HG02678 (cell line): ENCODE data around the gene NAXE.
"Not testable (repeated sequence)": the region's sequence is repeated elsewhere in the genome, so short reads cannot be mapped to it uniquely, and the experiment has no call there.

Experiments
- ATAC-seq: cut with Tn5 transposase; IDR thresholded peaks from one replicate; pipeline ENCODE4 v1.9.1; 2021; ENCODE audit warnings: mild to moderate bottlenecking, moderate library complexity; ENCODE audit not compliant: unreplicated experiment

NAXE gene

GRCh38 chr1:156591432-156592157 is at the start of gene NAXE:
Gene NAXE, plus strand, starts transcription at chr1:156591776. Its CDS starts 29 bp downstream, at chr1:156591805.
- peak; percentile 93 for ATAC-seq

DNA sequence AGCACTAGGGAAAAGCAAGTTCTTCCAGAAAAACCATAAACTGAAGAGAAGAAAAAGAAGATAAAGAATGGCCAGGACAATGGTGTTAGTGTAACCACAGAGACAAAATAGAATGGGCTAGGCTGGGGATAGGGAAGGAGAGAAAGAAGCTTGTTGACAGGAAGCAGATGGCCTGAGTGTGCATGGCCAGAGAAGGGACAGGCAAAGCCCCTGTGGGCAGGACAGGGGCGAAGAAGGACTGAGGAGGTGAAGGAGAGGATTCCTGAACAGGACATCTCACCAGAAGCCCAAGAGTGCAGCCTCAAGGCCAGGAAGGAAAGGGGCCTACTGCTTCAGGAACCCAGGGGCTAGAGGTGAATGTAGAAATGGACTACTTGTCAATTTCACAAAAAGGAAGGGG is 48.5 kb upstream of the NAXE start:
- no peak for ATAC-seq

DNA sequence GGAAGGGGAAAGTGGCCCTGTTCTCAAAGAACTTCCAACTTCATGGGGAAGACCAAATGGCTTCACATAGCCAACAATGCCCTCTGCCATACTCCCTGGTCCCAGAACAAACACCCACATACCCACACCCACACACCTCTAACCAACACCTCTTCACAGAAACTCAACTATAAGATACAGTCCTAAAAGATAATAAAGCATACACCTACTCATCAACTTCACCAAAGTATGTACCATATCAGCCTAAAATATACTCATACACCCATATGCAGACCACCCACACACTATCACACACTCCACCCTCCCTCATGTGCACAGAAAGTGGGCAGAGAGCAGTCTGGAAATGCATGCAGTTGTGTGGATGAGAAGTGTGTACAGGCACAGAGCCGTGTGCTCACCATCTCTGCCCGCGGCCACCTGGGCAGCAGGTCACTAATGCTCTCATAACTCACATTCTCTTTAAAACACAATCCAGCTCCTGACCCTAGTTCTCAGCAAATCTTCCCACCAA is 46.9 kb upstream of the NAXE start:
- ATAC-seq, result no peak

GRCh38 chr1:156546267-156546666 is 45.3 kb upstream of the NAXE start:
- no peak for ATAC-seq

GRCh38 chr1:156547434-156547833 is 44.1 kb upstream of the NAXE start:
- no peak for ATAC-seq

- ATAC-seq, result no peak
Measured at GRCh38 chr1:156547982-156548381, 43.6 kb upstream of the NAXE start.

- ATAC-seq, result no peak
Measured at GRCh38 chr1:156549390-156549789, 42.2 kb upstream of the NAXE start.

GRCh38 chr1:156549831-156550230 is 41.7 kb upstream of the NAXE start:
- no peak for ATAC-seq

DNA sequence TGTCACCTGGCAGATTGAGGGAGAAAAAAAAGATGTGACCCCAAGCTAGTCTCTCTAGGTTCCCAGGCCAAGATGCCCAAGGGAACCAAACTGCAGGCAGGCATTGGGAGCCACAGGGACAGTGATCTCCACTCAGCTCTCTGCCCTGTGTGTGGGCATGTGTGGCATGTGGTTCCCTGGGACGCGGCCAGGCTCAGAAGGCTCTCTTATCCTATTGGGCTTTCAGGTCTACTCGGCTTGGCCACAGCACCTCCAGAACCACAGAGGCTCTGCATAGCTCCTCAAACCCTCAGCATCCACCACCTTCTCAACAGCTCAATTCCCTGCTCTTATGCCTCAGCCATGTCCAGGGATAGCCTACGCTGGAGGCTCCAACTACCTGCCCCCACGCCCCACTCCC is 41.2 kb upstream of the NAXE start:
- ATAC-seq, result no peak

DNA sequence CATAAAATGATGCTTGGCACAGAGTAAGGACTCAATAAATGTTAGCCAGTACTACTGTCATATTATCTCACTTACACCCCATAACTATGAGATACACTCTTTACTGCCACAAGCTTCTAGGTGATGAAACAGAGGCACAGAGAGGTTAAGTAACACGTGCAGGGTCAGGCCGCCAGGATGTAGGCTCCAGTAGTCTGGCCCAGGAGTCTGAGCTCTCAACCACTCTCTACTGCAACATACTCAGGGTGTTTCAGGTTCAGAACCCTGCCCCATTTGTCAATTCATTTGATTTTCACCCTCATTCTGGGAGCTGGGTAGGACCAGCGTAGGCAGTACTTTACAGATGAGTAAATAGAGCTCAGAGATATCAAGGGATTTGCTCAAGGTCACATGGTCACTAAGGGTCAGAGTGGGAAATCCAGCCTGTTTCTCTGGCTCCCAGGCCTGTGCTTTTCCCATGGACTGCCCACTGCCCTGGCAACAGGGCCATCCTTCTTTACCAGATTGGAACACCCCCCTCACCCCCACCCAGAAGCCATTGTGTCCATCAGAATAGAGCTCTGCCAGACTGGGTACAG is 40.4 kb upstream of the NAXE start:
- ATAC-seq, result no peak

DNA sequence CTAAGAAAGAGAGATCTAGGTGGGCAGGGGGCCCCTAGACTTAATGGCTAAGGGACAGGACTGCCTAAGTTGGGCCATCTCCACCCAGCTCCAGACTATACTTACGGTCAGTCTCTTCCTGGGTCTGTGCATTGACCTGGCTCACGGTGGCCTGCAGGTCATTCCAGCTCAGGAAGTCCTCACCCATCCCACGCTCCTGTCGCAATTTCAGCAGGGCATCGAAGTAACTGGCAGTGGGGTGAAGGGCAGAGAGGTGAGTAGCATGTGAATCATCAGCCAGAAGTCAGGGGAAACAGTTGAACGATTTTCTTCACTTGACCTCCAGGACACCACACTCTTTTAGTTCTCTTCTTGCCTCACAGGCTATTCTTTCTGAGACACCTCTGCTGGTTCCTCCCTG is 39.7 kb upstream of the NAXE start:
- ATAC-seq, result no peak

GRCh38 chr1:156552518-156552917 is 39.1 kb upstream of the NAXE start:
- ATAC-seq, result no peak

- ATAC-seq, result not testable (repeated sequence)
Measured at GRCh38 chr1:156552937-156553336, 38.6 kb upstream of the NAXE start.

GRCh38 chr1:156553860-156554485 is 37.6 kb upstream of the NAXE start:
- no peak for ATAC-seq

DNA sequence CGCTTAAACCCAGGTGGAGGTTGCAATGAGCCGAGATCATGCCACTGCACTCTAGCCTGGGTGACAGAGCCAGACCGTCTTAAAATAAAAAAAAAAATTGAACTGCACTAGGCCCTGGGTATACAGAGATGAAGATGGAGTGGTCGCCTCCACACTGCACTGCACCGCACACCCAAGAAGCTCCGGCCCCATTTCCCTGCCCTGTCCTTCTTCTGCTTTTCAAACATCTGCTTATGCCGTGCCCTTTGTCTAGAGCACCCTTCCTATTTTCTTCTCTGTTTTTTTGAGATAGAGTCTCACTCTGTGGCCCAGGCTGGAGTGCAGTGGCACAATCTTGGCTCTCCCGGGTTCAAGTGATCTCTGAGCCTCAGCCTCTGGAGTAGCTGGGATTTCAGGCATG is 36.6 kb upstream of the NAXE start:
- ATAC-seq, result no peak

DNA sequence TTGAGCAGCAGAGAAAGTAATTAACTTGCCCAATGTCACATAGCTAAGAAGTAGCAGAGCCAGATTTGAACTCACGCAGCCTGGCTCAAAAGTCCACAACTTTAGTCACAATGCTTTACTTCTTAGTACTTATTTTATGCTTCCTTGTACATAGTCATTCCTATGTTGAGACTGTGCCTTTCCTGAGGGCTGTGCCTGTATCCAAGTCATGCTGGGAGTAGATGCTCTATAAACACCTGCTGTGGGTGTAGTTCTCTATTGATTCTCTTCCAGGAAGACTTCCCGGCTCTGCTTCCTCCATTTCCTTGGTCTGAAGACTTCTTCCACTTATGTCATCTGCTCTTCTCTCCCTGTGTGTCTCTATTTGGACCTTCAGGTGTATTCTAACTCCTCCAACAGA is 35.9 kb upstream of the NAXE start:
- ATAC-seq, result no peak

DNA sequence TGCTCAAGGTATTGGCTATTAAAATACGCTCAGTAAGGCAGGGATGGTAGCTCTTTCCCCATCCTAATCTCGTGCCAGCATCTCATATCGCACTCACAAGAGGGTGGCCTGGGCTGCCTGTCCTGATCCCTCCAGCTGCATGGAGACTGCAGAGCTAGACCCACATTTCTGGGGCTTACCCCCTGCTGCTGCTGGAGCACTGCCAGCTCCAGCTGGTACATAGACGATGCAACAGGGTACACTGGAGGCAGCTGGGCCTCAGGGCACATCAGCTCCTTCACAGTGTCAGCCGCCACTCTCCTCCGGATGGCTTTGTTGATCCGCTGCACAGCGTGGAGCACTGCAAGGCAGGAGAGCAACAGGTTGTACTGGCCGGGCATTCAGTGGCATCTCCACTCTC is 35.2 kb upstream of the NAXE start:
- no peak for ATAC-seq

DNA sequence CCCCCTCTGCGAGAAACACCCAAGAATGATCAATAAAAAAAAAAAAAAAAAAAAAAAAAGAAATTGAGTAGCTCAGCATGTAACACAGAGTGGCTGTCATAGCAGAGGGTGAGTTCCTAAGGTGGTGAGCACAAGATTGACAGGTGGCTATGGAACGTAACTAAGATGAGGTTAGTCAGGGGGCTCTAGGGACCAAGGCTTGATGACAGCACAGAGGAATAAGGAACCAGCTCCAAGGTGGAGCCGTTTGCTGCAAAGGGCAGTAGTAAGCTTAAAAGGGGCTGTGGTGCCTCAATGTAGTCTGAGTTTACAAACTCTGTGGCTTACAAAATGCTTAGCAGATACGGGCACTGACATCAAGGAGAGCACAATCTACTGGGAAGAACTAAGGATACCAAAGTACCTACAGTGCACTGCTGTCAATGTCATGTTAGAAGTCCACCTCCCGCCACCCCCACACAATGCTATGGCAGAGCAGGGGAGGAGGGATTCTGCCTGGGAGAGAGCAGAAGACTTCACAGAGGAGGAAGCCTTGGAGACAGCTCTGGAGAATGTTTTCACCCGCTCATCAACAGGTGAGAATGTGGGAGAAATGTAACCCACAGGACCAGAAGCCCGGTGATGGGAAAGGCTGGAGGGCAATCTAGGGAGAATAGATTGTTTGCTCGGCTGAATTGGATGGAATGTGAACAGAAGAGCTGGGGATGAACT is 32.3 kb upstream of the NAXE start:
- no peak for ATAC-seq

DNA sequence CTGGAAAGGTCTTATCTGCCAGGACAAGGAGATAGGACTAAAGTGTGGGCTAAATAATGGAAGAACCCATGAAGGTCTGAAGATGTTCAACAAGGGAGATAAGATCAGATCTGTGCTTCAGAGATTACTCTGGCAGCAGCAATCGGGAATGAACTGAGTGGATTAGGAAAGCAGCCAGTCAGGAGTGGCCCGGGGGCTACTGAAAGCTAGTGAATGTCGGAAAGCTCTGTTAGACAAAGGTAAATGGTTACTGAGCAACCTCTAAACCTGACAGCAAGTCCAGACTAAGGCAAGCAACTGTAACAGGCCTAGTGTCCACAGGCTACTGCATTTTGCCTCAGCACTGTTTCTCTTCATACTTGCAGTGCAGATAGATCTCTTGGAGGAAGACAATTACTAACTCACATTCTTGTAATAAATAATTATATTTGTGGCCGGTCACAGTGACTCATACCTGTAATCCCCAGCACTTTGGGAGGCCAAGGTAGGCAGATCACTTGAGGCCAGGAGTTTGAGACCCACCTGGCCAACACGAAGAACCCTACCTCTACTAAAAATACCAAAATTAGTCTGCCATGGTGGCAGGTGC is 31.7 kb upstream of the NAXE start:
- ATAC-seq, result no peak

GRCh38 chr1:156560585-156561163 is 30.9 kb upstream of the NAXE start:
- ATAC-seq, result no peak

DNA sequence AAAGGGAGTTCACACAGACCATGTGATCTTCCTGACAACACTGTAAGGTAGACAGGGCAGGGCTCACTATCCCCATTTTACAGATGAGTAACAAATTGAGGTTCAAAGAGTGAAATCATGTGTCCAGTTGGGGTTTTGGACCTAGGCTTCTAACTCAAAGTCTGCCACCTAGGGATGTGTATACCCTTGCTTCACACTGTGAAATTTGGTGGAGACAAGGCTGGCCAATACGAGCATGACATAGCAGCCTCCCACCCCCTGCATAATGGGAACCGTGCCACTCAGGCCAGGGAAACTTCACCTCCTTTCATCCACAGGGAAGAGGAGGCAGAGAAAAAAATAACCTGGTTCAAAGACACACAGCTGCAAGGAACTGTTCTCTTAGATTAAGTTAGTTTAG is 26.1 kb upstream of the NAXE start:
- ATAC-seq, result no peak
